ENCODE results near the gene THRB.

THRB gene

GRCh38 chr3:24394754-24395153 is 99.9 kb downstream of the THRB start:
- TF ChIP-seq CTCF (IDR thresholded peaks at IDR 0.05; ENCODE audit: extremely low read depth, missing control alignments): no peak
- DNase-seq (ENCODE audit: low spot score): no peak

GRCh38 chr3:24393316-24393715 is 101.3 kb downstream of the THRB start:
- DNase-seq (ENCODE audit: low spot score): no peak
- no peak for TF ChIP-seq CTCF (IDR thresholded peaks at IDR 0.05; ENCODE audit: extremely low read depth, missing control alignments)

- no peak for DNase-seq (ENCODE audit: low spot score)
- no peak for TF ChIP-seq CTCF (IDR thresholded peaks at IDR 0.05; ENCODE audit: extremely low read depth, missing control alignments)
Observed at GRCh38 chr3:24390169-24391130, 104.2 kb downstream of the THRB start.

- no peak for TF ChIP-seq CTCF (IDR thresholded peaks at IDR 0.05; ENCODE audit: extremely low read depth, missing control alignments)
- DNase-seq (ENCODE audit: low spot score): no peak
Observed at GRCh38 chr3:24389108-24390090, 105.3 kb downstream of the THRB start.

- DNase-seq (ENCODE audit: low spot score): no peak
- TF ChIP-seq CTCF (IDR thresholded peaks at IDR 0.05; ENCODE audit: extremely low read depth, missing control alignments): no peak
Observed at GRCh38 chr3:24388611-24389010, 106.0 kb downstream of the THRB start.

GRCh38 chr3:24388159-24388558 is 106.5 kb downstream of the THRB start:
- no peak for DNase-seq (ENCODE audit: low spot score)
- no peak for TF ChIP-seq CTCF (IDR thresholded peaks at IDR 0.05; ENCODE audit: extremely low read depth, missing control alignments)

Data from GM20000 (cell line).